HCT116 (cell line): ENCODE measurements around the gene ACOT11. TPM values are rescaled to one million over a fixed set of nuclear protein-coding genes. Genes with fewer than 3 reads are reported as not detected.

Source experiments
- ATAC-seq: fragments of 200-7000 bp; cut with Tn5 transposase; 2 replicates; pipeline ENCODE4 v1.9.1; 2020; ENCODE audit warnings: mild to moderate bottlenecking, moderate library complexity
- BruUV-seq: library from RNA; stranded (reverse); fragments of 400-500 nt; replicated peaks from 2 replicates; lab custom pipeline; 2021; lab: Mats Ljungman, UMichigan
- CTCF ChIA-PET: fragments of 300-600 bp; sonication (Branson Sonifier 250); formaldehyde crosslinking; loops from one replicate; lab custom pipeline; 2021; ENCODE audit warnings: antibody characterized with exemption; lab: Charles Lee
- POLR2A ChIA-PET: fragments of 300-600, 350-600 bp; sonication (Branson Sonifier 250); formaldehyde crosslinking; loops from one replicate; lab custom pipeline; 2021; ENCODE audit warnings: antibody characterized with exemption; lab: Charles Lee
- RAD21 ChIA-PET, 2 experiments: fragments of 300-600 bp; sonication (Branson Sonifier 250); formaldehyde crosslinking; loops; one replicate each; lab custom pipeline; 2023; ENCODE audit warnings: low total read pairs in 2 of 2; ENCODE audit not compliant: uncharacterized antibody in 2 of 2, unreplicated experiment in 2 of 2, low non-redundant PET in 1 of 2; lab: Charles Lee
- DNase-seq: peaks from one replicate; pipeline ENCODE4 v3.0.0-alpha.2; 2010; ENCODE audit warnings: low read depth, low spot score
- H2AFZ ChIP-seq: fragments of 200-600 bp; shearing (Covaris generic), sonication (generic); 2 replicates; pipeline ENCODE4 v1.6.1; 2017; ENCODE audit warnings: low read depth, mixed run types, mixed read lengths, antibody characterized with exemption, low read length; ENCODE audit not compliant: poor library complexity, severe bottlenecking
- H3K27ac ChIP-seq: 2 replicates; pipeline ENCODE4 v1.5.1; 2012; ENCODE audit warnings: low read depth, low read length
- H3K27me3 ChIP-seq: fragments of 200-600 bp; sonication (generic); 2 replicates; pipeline ENCODE4 v1.6.1; 2016; ENCODE audit warnings: mixed run types, low read length, mixed read lengths; ENCODE audit not compliant: insufficient read depth
- H3K36me3 ChIP-seq, 2 experiments: fragments of 200-500 bp in 1 of 2; fragments of 200-600 bp in 1 of 2; sonication (Bioruptor generic) in 1 of 2; sonication (generic) in 1 of 2; 2 replicates each; pipeline versions ENCODE4 v1.5.1 to v1.6.1; 2014 to 2016; ENCODE audit warnings: low read length in 2 of 2, inconsistent platforms in 1 of 2, mixed read lengths in 1 of 2, mixed run types in 1 of 2; ENCODE audit not compliant: insufficient read depth in 2 of 2, control insufficient read depth in 1 of 2
- H3K4me1 ChIP-seq, 2 experiments: fragments of 200-600 bp in 1 of 2; sonication (generic) in 1 of 2; 2 replicates each; pipeline versions ENCODE4 v1.5.1 to v1.6.1; 2012 to 2017; ENCODE audit warnings: low read length in 2 of 2, inconsistent platforms in 1 of 2, mild to moderate bottlenecking in 1 of 2, mixed read lengths in 1 of 2, mixed run types in 1 of 2, moderate library complexity in 1 of 2; ENCODE audit not compliant: insufficient read depth in 2 of 2, control insufficient read depth in 1 of 2
- H3K4me2 ChIP-seq: fragments of 200-600 bp; sonication (generic); 2 replicates; pipeline ENCODE4 v1.6.1; 2017; ENCODE audit warnings: mixed run types, low read length, mixed read lengths
- H3K4me3 ChIP-seq, 2 experiments: fragments of 200-600 bp in 1 of 2; sonication (generic) in 1 of 2; replicated peaks in 1 of 2; 2 replicates each; pipeline ENCODE4 v1.5.1; 2011 to 2016; ENCODE audit warnings: low read length in 2 of 2, control low read depth in 1 of 2, low read depth in 1 of 2, mild to moderate bottlenecking in 1 of 2, mixed read lengths in 1 of 2, mixed run types in 1 of 2
- H3K79me2 ChIP-seq: fragments of 200-600 bp; sonication (generic); 2 replicates; pipeline ENCODE4 v1.6.1; 2017; ENCODE audit warnings: mild to moderate bottlenecking, mixed run types, low read length, moderate library complexity, mixed read lengths; ENCODE audit not compliant: insufficient read depth
- H3K9ac ChIP-seq: fragments of 200-600 bp; sonication (generic); 2 replicates; pipeline ENCODE4 v1.6.1; 2016; ENCODE audit warnings: low read length, mixed read lengths
- H3K9me2 ChIP-seq: fragments of 200-600 bp; sonication (generic), shearing (Covaris generic); 2 replicates; pipeline ENCODE4 v1.6.1; 2017; ENCODE audit warnings: mixed run types, mild to moderate bottlenecking, moderate library complexity; ENCODE audit not compliant: insufficient read depth
- H3K9me3 ChIP-seq, 2 experiments: fragments of 200-500 bp in 1 of 2; fragments of 200-600 bp in 1 of 2; sonication (Bioruptor generic) in 1 of 2; sonication (generic) in 1 of 2; 2 replicates each; pipeline ENCODE4 v1.6.1; 2014 to 2017; ENCODE audit warnings: low read length in 2 of 2, mixed read lengths in 2 of 2, inconsistent platforms in 1 of 2, low read depth in 1 of 2, mild to moderate bottlenecking in 1 of 2, mixed run types in 1 of 2, moderate library complexity in 1 of 2; ENCODE audit not compliant: control insufficient read depth in 1 of 2, insufficient read depth in 1 of 2
- H4K20me1 ChIP-seq: fragments of 200-600 bp; sonication (generic), shearing (Covaris generic); 2 replicates; pipeline ENCODE4 v1.6.1; 2017; ENCODE audit warnings: mixed run types, mild to moderate bottlenecking, moderate library complexity; ENCODE audit not compliant: insufficient read depth
- ATF3 ChIP-seq: IDR thresholded peaks from 2 replicates; pipeline ENCODE4 v1.6.1; 2012
- CBX3 ChIP-seq: IDR thresholded peaks from 2 replicates; pipeline ENCODE4 v1.6.1; 2012; ENCODE audit warnings: low read depth
- CEBPB ChIP-seq: IDR thresholded peaks from 2 replicates; pipeline ENCODE4 v1.6.1; 2012; ENCODE audit warnings: low read depth
- CTCF ChIP-seq, 3 experiments: fragments of 200-600 bp in 1 of 3; sonication (generic) in 1 of 3; IDR thresholded peaks in 2 of 3; conservative IDR thresholded peaks in 1 of 3; 2 replicates each; pipeline ENCODE4 v1.5.1; 2012 to 2017; ENCODE audit warnings: low read depth in 2 of 3, low read length in 2 of 3, antibody characterized with exemption in 1 of 3, borderline replicate concordance in 1 of 3, control low read depth in 1 of 3, mild to moderate bottlenecking in 1 of 3, mixed read lengths in 1 of 3, mixed run types in 1 of 3, moderate library complexity in 1 of 3; ENCODE audit not compliant: insufficient read depth in 1 of 3
- EGR1 ChIP-seq: IDR thresholded peaks from 2 replicates; pipeline ENCODE4 v1.6.1; 2012; ENCODE audit warnings: low read depth
- ELF1 ChIP-seq: IDR thresholded peaks from 2 replicates; pipeline ENCODE4 v1.6.1; 2012; ENCODE audit warnings: low read depth, borderline replicate concordance
- EZH2 ChIP-seq: fragments of 200-600 bp; sonication (generic); IDR thresholded peaks from 2 replicates; pipeline ENCODE4 v1.6.1; 2017; ENCODE audit warnings: antibody characterized with exemption, mixed run types
- EZH2phosphoT487 ChIP-seq: fragments of 200-600 bp; IDR thresholded peaks from 2 replicates; pipeline ENCODE4 v1.6.1; 2018; ENCODE audit warnings: antibody characterized with exemption, borderline replicate concordance
- FOSL1 ChIP-seq: IDR thresholded peaks from 2 replicates; pipeline ENCODE4 v1.6.1; 2012; ENCODE audit warnings: low read depth
- POLR2AphosphoS5 ChIP-seq: IDR thresholded peaks from 2 replicates; pipeline ENCODE4 v1.6.1; 2011; ENCODE audit warnings: mild to moderate bottlenecking, low read depth, low read length, moderate library complexity
- RAD21 ChIP-seq: IDR thresholded peaks from 2 replicates; pipeline ENCODE4 v1.6.1; 2012; ENCODE audit warnings: low read depth, mild to moderate bottlenecking
- REST ChIP-seq: IDR thresholded peaks from 2 replicates; pipeline ENCODE4 v1.6.1; 2012; ENCODE audit warnings: low read depth
- SP1 ChIP-seq: IDR thresholded peaks from 2 replicates; pipeline ENCODE4 v1.6.1; 2012; ENCODE audit warnings: low read depth
- ZBTB33 ChIP-seq: IDR thresholded peaks from 2 replicates; pipeline ENCODE4 v1.6.1; 2011; ENCODE audit warnings: mild to moderate bottlenecking, low read length, moderate library complexity; ENCODE audit not compliant: insufficient replicate concordance; ENCODE audit errors: extremely low read depth
- ZFX ChIP-seq: fragments of 450-650 bp; IDR thresholded peaks from 2 replicates; pipeline ENCODE4 v1.6.1; 2017
- ZNF274 ChIP-seq: fragments of 200-500 bp; sonication (Bioruptor generic); IDR thresholded peaks from 2 replicates; pipeline ENCODE4 v1.6.1; 2014; ENCODE audit warnings: mild to moderate bottlenecking, low read depth, low read length, inconsistent platforms
- intact Hi-C: fragments of 100-400 bp; cut with micrococcal nuclease; formaldehyde crosslinking; loops from 2 replicates; pipeline ENCODE4 v1.10.0; 2022
- total RNA-seq: library from RNA; stranded (reverse); gene quantifications from one replicate; pipeline ENCODE4 v1.2.1, GENCODE V29; 2021; ENCODE audit not compliant: unreplicated experiment

The ACOT11 gene
- total RNA-seq, 1 experiment from 2014 or later, result 31.1 TPM

- TF ChIP-seq REST (no peak), EZH2phosphoT487 (no peak), CBX3 (peak; percentile 27; the same call in 1 of the 2 replicates), ZFX (peak; percentile 79), EZH2 (no peak), ELF1 (no peak), ZNF274 (no peak), SP1 (peak; percentile 48), RAD21 (peak; percentile 27; the same call in 1 of the 2 replicates), POLR2AphosphoS5 (peak; percentile 51)
These were observed 5.7 kb upstream of the ACOT11 start (continued) for GRCh38 chr1:54542120-54542961.

GRCh38 chr1:54542962-54543539 is 5.0 kb upstream of the ACOT11 start:
- intact Hi-C loops, result no loop called here
- Histone ChIP-seq H3K36me3 (no peaks in the 10 kb centered on the region), H2AFZ (peak overlapping the region; percentile 75), H3K79me2 (no peaks in the 10 kb centered on the region), H3K4me1 (peaks cover 28 to 39% of the 10 kb centered on the region in 2 experiments), H4K20me1 (no peaks in the 10 kb centered on the region), H3K9me3 (no peaks in the 10 kb centered on the region), H3K27ac (peak overlapping the region; percentile 90), H3K4me2 (peak overlapping the region; percentile 84), H3K9me2 (no peaks in the 10 kb centered on the region), H3K4me3 (peak overlapping the region; percentile 53 to 61), H3K9ac (peak overlapping the region; percentile 65), H3K27me3 (no peaks in the 10 kb centered on the region)
- ATAC-seq (no peak; the same call in 1 of the 2 replicates), DNase-seq (no peak)
- BruUV-seq, result TSS peak; percentile 76
- RAD21 ChIA-PET, result no interaction called here
- CTCF ChIA-PET, result no interaction called here
- POLR2A ChIA-PET, result interaction anchor here (0.6 kb wide), 1 partner anchor 54 kb away, joined by 3 read pairs; no protein-coding TSS in a partner anchor
- TF ChIP-seq POLR2AphosphoS5 (no peak), CEBPB (no peak), EZH2 (no peak), EGR1 (no peak), ATF3 (no peak), CTCF (IDR thresholded peaks at IDR 0.05 in 2 of 3, conservative IDR thresholded peaks at IDR 0.05 in 1 of 3; ENCODE audit: borderline replicate concordance in 1 of 3, insufficient read depth in 1 of 3, low read depth in 2 of 3, low read length in 2 of 3) (no peak), SP1 (no peak), ZBTB33 (no peak), FOSL1 (no peak), ZFX (no peak)
